ENCODE data around the gene H2BK1.
A peak's percentile ranks its signal among the peaks of the same experiment; 100 is the strongest.

DNA sequence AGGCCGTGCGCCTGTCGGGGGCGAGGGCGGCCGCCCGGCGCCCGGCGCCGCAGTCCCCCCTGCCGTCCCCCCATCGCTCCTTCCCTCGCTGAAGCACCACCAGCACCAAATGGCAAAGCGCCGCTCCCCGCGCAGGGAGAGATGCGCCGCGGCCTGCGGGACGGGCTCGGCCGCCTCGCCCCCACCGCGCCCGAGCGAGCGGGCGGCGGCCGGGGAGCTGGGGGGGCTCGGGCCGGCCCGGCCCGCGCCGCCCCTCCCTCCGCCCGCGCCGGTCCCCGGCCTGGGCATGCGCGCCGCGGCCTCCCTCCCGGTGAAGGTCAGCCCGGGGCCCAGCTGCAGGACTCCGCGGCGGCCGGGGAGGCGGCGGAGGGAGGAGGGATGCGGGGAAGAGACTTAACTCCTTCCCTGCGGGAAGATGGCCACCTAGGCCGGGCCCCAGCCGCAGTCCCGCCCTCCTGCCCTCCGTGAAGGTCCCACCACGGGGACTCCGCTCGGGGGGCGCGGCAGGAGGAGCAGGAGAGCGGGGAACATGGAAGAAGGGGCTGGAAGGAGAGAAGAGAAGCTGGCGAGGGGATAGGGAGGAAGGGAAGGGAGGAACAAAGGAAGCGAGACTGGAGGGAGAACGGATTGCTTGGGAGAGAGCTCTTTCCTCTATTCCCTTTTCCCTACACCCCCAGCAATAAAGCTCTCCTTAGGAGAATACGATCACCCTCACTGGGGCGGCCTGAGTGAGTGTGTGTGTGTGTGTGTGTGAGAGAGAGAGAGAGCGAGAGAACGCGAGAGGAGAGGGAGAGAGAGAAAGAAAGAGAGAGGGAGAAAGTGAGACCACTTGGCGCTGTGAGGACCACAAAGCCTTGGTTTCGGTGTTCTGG lies 41.6 kb upstream of the H2BK1 start:
- TF ChIP-seq CTCF (IDR thresholded peaks at IDR 0.05) (no peak), POLR2AphosphoS5 (IDR thresholded peaks at IDR 0.05) (peak; percentile 21)
